SK-N-SH (cell line): Measurements from ENCODE around the gene PHKB. TPM values are rescaled to one million over a fixed set of nuclear protein-coding genes. Genes with fewer than 3 reads are reported as not detected.

Source experiments
- CTCF ChIA-PET: fragments of 300-600, 350-600 bp; formaldehyde crosslinking; extraction: SDS; loops from one replicate; lab custom pipeline; 2021; lab: Yijun Ruan, JAX
- POLR2A ChIA-PET: fragments of 350-600 bp; sonication (Branson Sonifier 250); formaldehyde crosslinking; extraction: SDS; loops from one replicate; lab custom pipeline; 2020; ENCODE audit warnings: antibody characterized with exemption, inconsistent platforms; lab: Yijun Ruan, JAX
- DNase-seq: peaks from one replicate; pipeline ENCODE4 v3.0.0; 2012
- H2AFZ ChIP-seq: fragments of 200-600 bp; sonication (generic); 2 replicates; pipeline ENCODE4 v1.8.1; 2016; ENCODE audit warnings: antibody characterized with exemption, mild to moderate bottlenecking, low read depth
- H3F3A ChIP-seq: fragments of 200-600 bp; sonication (generic); replicated peaks from 2 replicates; pipeline ENCODE3; 2016; ENCODE audit warnings: antibody characterized with exemption, mild to moderate bottlenecking; ENCODE audit not compliant: insufficient read depth
- H3K27ac ChIP-seq, 2 experiments: fragments of 200-500 bp in 1 of 2; fragments of 200-600 bp in 1 of 2; sonication (Bioruptor generic) in 1 of 2; sonication (generic), shearing (Covaris generic) in 1 of 2; 2 replicates each; pipeline versions ENCODE4 v1.5.1 to v1.6.1; 2014 to 2016; ENCODE audit warnings: low read depth in 2 of 2, inconsistent platforms in 1 of 2, low read length in 1 of 2, mild to moderate bottlenecking in 1 of 2, mixed read lengths in 1 of 2
- H3K27me3 ChIP-seq: fragments of 200-600 bp; sonication (generic), shearing (Covaris generic); 2 replicates; pipeline ENCODE4 v1.6.1; 2016; ENCODE audit warnings: mixed run types; ENCODE audit not compliant: insufficient read depth
- H3K36me3 ChIP-seq, 2 experiments: fragments of 200-500 bp in 1 of 2; fragments of 200-600 bp in 1 of 2; sonication (Bioruptor generic) in 1 of 2; sonication (generic) in 1 of 2; replicated peaks in 1 of 2; 2 replicates each; pipeline versions ENCODE3 to v1.5.1; 2014 to 2016; ENCODE audit warnings: low read length in 1 of 2, mild to moderate bottlenecking in 1 of 2; ENCODE audit not compliant: insufficient read depth in 2 of 2, control insufficient read depth in 1 of 2
- H3K4me1 ChIP-seq, 2 experiments: fragments of 200-500 bp in 1 of 2; fragments of 200-600 bp in 1 of 2; sonication (Bioruptor generic) in 1 of 2; sonication (generic), shearing (Covaris generic) in 1 of 2; 2 replicates each; pipeline versions ENCODE4 v1.5.1 to v1.6.1; 2014 to 2016; ENCODE audit warnings: low read depth in 1 of 2, low read length in 1 of 2, mixed run types in 1 of 2; ENCODE audit not compliant: insufficient read depth in 2 of 2, control insufficient read depth in 1 of 2
- H3K4me2 ChIP-seq: fragments of 200-600 bp; sonication (generic), shearing (Covaris generic); 2 replicates; pipeline ENCODE4 v1.6.1; 2017; ENCODE audit warnings: mixed run types
- H3K4me3 ChIP-seq, 2 experiments: fragments of 200-500 bp in 1 of 2; fragments of 200-600 bp in 1 of 2; sonication (Bioruptor generic) in 1 of 2; sonication (generic), shearing (Covaris generic) in 1 of 2; 2 replicates each; pipeline versions ENCODE4 v1.5.1 to v1.8.1; 2014 to 2016; ENCODE audit warnings: low read depth in 2 of 2, inconsistent platforms in 1 of 2, low read length in 1 of 2, mild to moderate bottlenecking in 1 of 2, mixed read lengths in 1 of 2, moderate library complexity in 1 of 2
- H3K79me2 ChIP-seq: fragments of 200-600 bp; sonication (generic); 2 replicates; pipeline ENCODE4 v1.8.1; 2017; ENCODE audit warnings: mild to moderate bottlenecking; ENCODE audit not compliant: insufficient read depth
- H3K9ac ChIP-seq: fragments of 200-600 bp; sonication (generic); 2 replicates; pipeline ENCODE4 v1.6.1; 2017; ENCODE audit warnings: mixed run types
- H3K9me2 ChIP-seq: fragments of 200-600 bp; sonication (generic); 2 replicates; pipeline ENCODE4 v1.6.1; 2017; ENCODE audit warnings: mixed run types
- H3K9me3 ChIP-seq: fragments of 200-600 bp; sonication (generic); 2 replicates; pipeline ENCODE4 v1.6.1; 2017; ENCODE audit warnings: mixed run types, mild to moderate bottlenecking, moderate library complexity
- H4K20me1 ChIP-seq: fragments of 200-600 bp; sonication (generic); 2 replicates; pipeline ENCODE4 v1.6.1; 2017; ENCODE audit warnings: mild to moderate bottlenecking, mixed run types; ENCODE audit not compliant: insufficient read depth
- CHD2 ChIP-seq: fragments of 150-350 bp; IDR thresholded peaks from 2 replicates; pipeline ENCODE4 v1.6.1; 2018; ENCODE audit warnings: low read length; ENCODE audit not compliant: partially characterized antibody
- CTCF ChIP-seq: fragments of 200-600 bp; sonication (generic); IDR thresholded peaks from 2 replicates; pipeline ENCODE4 v1.6.1; 2017; ENCODE audit warnings: antibody characterized with exemption, mild to moderate bottlenecking, moderate library complexity
- ELF1 ChIP-seq: IDR thresholded peaks from 2 replicates; pipeline ENCODE4 v1.4.0; 2012
- EP300 ChIP-seq, 2 experiments: IDR thresholded peaks; 2 replicates each; pipeline versions ENCODE4 v1.4.0 to v1.6.1; 2012; ENCODE audit warnings: borderline replicate concordance in 1 of 2, low read depth in 1 of 2, low read length in 1 of 2
- EZH2phosphoT487 ChIP-seq: fragments of 200-600 bp; sonication (generic); IDR thresholded peaks from 2 replicates; pipeline ENCODE4 v1.6.1; 2017; ENCODE audit warnings: low read depth, mixed run types, mild to moderate bottlenecking, antibody characterized with exemption, moderate library complexity, borderline replicate concordance
- FOXM1 ChIP-seq: IDR thresholded peaks from 2 replicates; pipeline ENCODE4 v1.4.0; 2012; ENCODE audit warnings: low read depth, mild to moderate bottlenecking
- GABPA ChIP-seq: IDR thresholded peaks from 2 replicates; pipeline ENCODE4 v1.4.0; 2012; ENCODE audit warnings: low read depth, mild to moderate bottlenecking
- JUND ChIP-seq: IDR thresholded peaks from 2 replicates; pipeline ENCODE4 v1.4.0; 2012
- MEF2A ChIP-seq: IDR thresholded peaks from 2 replicates; pipeline ENCODE4 v1.4.0; 2012; ENCODE audit warnings: low read depth, borderline replicate concordance
- MXI1 ChIP-seq: IDR thresholded peaks from 2 replicates; pipeline ENCODE4 v1.6.1; 2012; ENCODE audit warnings: mild to moderate bottlenecking, low read depth, low read length, improper control_type of control experiment
- PBX3 ChIP-seq: IDR thresholded peaks from 2 replicates; pipeline ENCODE4; 2012
- POLR2AphosphoS5 ChIP-seq: IDR thresholded peaks from 2 replicates; pipeline ENCODE4 v1.6.1; 2012; ENCODE audit warnings: low read depth, low read length
- RAD21 ChIP-seq: IDR thresholded peaks from 2 replicates; pipeline ENCODE4 v1.6.1; 2012; ENCODE audit warnings: mild to moderate bottlenecking, low read length
- RFX5 ChIP-seq: IDR thresholded peaks from 2 replicates; pipeline ENCODE4 v1.6.1; 2012; ENCODE audit warnings: mild to moderate bottlenecking, improper control_type of control experiment, low read length
- SIN3A ChIP-seq: IDR thresholded peaks from 2 replicates; pipeline ENCODE4 v1.6.1; 2012; ENCODE audit warnings: low read depth, mild to moderate bottlenecking, low read length, moderate library complexity, borderline replicate concordance
- SMC3 ChIP-seq: IDR thresholded peaks from 2 replicates; pipeline ENCODE4 v1.6.1; 2012; ENCODE audit warnings: low read depth, low read length, improper control_type of control experiment
- USF1 ChIP-seq: IDR thresholded peaks from 2 replicates; pipeline ENCODE4 v1.4.0; 2012; ENCODE audit warnings: low read depth, borderline replicate concordance
- USF2 ChIP-seq: fragments of 150-350 bp; IDR thresholded peaks from 2 replicates; pipeline ENCODE4 v1.6.1; 2017; ENCODE audit warnings: antibody characterized with exemption, low read length, low read depth, borderline replicate concordance
- YY1 ChIP-seq: IDR thresholded peaks from 2 replicates; pipeline ENCODE4 v1.4.0; 2012; ENCODE audit warnings: low read depth, mild to moderate bottlenecking
- ZBTB33 ChIP-seq: IDR thresholded peaks from 2 replicates; pipeline ENCODE4 v1.4.0; 2012; ENCODE audit warnings: low read depth, borderline replicate concordance
- WGBS: methylation state at CpG from one replicate; pipeline ENCODE4 v1.1.6; 2017; ENCODE audit warnings: low lambda C conversion rate; 5-methylcytosine and 5-hydroxymethylcytosine counted together
- polyA plus RNA-seq, 3 experiments: library from polyadenylated mRNA; depleted of rRNA; stranded (reverse); fragments of >200 nt; gene quantifications; 2 replicates each; pipeline ENCODE4 v1.2.3, GENCODE V29; 2012

PHKB gene
- polyA plus RNA-seq, 1 of the 3 experiments (the other 2 are of a cell fraction) = 20.8 TPM

GRCh38 chr16:47640661-47641060 is 179.5 kb downstream of the PHKB start:
- no peaks in the 10 kb centered on the region for H3K79me2 ChIP-seq
- no peaks in the 10 kb centered on the region for H4K20me1 ChIP-seq
- peaks cover 0 to 3% of the 10 kb centered on the region in 2 experiments for H3K36me3 ChIP-seq
- H3K9me2 ChIP-seq = no peaks in the 10 kb centered on the region
- no peak overlapping the region for H3K4me3 ChIP-seq
- peaks cover 0 to 12% of the 10 kb centered on the region in 2 experiments; a peak in 1 of 4 replicates for H3K4me1 ChIP-seq
- no peaks in the 10 kb centered on the region for H3K9me3 ChIP-seq
- TF ChIP-seq RAD21 = no peak
- TF ChIP-seq JUND = no peak
- no peak for TF ChIP-seq USF2
- no peak for TF ChIP-seq POLR2AphosphoS5
- TF ChIP-seq MXI1 = no peak
- no peak for TF ChIP-seq RFX5
- TF ChIP-seq CTCF = no peak
- no peak for TF ChIP-seq GABPA
- no peak for TF ChIP-seq SMC3
- no peak for TF ChIP-seq MEF2A
- TF ChIP-seq ZBTB33 = no peak
- no peak for TF ChIP-seq EP300 (IDR thresholded peaks at IDR 0.05; ENCODE audit: borderline replicate concordance in 1 of 2, low read depth in 1 of 2, low read length in 1 of 2)
- TF ChIP-seq FOXM1 = no peak
- no peak for TF ChIP-seq YY1
- no peak for TF ChIP-seq SIN3A
- no peak for TF ChIP-seq PBX3
- no peak for TF ChIP-seq USF1
- TF ChIP-seq ELF1 = no peak
- no peak for TF ChIP-seq CHD2
- TF ChIP-seq EZH2phosphoT487 = no peak
- TF ChIP-seq, all 33 proteins: peak for 0
- CTCF ChIA-PET = no interaction called here
- H3K9ac ChIP-seq = no peak overlapping the region
- H3K27me3 ChIP-seq = no peaks in the 10 kb centered on the region
- H3K27ac ChIP-seq = no peak overlapping the region
- 94% methylated on average over 3 of the region's 3 CpGs for WGBS
- POLR2A ChIA-PET = no interaction called here
- H3F3A ChIP-seq = peaks cover 10% of the 10 kb centered on the region
- H2AFZ ChIP-seq = no peak overlapping the region
- DNase-seq = no peak
- no peak overlapping the region for H3K4me2 ChIP-seq
